Heart left ventricle (tissue), 16 donors: ENCODE measurements around the gene SDSL. TPM values are rescaled to one million over a fixed set of nuclear protein-coding genes. Genes with fewer than 3 reads are reported as not detected.

Experiments used
- ATAC-seq, 4 donors: fragments of 200-7000 bp; cut with Tn5 transposase; one replicate each; pipeline ENCODE4 v1.9.1; 2020 to 2022; ENCODE audit warnings: moderate library complexity in 4 of 4, mild to moderate bottlenecking in 3 of 4, moderate number of reproducible peaks in 1 of 4
- DNase-seq, 5 donors: peaks; one replicate each; pipeline ENCODE4 v3.0.0-alpha.2; 2020
- H3K27ac ChIP-seq, 12 donors: fragments of 200-600 bp; sonication (generic) in 4 of 12; one replicate each; pipeline versions ENCODE4 v1.5.0 to v1.8.0; 2016 to 2022; ENCODE audit warnings: mild to moderate bottlenecking in 2 of 12
- H3K27me3 ChIP-seq, 9 donors: fragments of 200-600 bp; sonication (generic) in 2 of 9; one replicate each; pipeline versions ENCODE4 v1.5.1 to v1.8.0; 2016 to 2022; ENCODE audit warnings: mild to moderate bottlenecking in 3 of 9
- H3K36me3 ChIP-seq, 9 donors: fragments of 200-600 bp; sonication (generic) in 2 of 9; one replicate each; pipeline versions ENCODE4 v1.5.0 to v1.8.0; 2018 to 2022; ENCODE audit warnings: mild to moderate bottlenecking in 2 of 9
- H3K4me1 ChIP-seq, 12 donors: fragments of 200-600 bp; sonication (generic) in 4 of 12; one replicate each; pipeline versions ENCODE4 v1.5.0 to v1.8.0; 2016 to 2022; ENCODE audit warnings: mild to moderate bottlenecking in 3 of 12
- H3K4me3 ChIP-seq, 12 donors: fragments of 200-600 bp; sonication (generic) in 4 of 12; one replicate each; pipeline versions ENCODE4 v1.5.0 to v1.8.0; 2017 to 2022; ENCODE audit warnings: mild to moderate bottlenecking in 9 of 12, moderate library complexity in 4 of 12
- H3K9me3 ChIP-seq, 12 donors: fragments of 200-600 bp; sonication (generic) in 4 of 12; one replicate each; pipeline versions ENCODE4 v1.5.0 to v1.8.0; 2016 to 2022; ENCODE audit warnings: mild to moderate bottlenecking in 1 of 12
- POLR2A ChIP-seq, 2 donors: fragments of 450-650 bp; IDR thresholded peaks; one replicate each; pipeline ENCODE4 v1.6.1; 2017; ENCODE audit warnings: antibody characterized with exemption in 2 of 2, mild to moderate bottlenecking in 2 of 2, moderate library complexity in 2 of 2
- WGBS, 4 donors: extraction: QIAGEN DNeasy Blood & Tissue Kit in 2 of 4; methylation state at CpG; one replicate each; pipeline versions ENCODE4 v1.1.5 to v1.1.7; 2013 to 2018; 5-methylcytosine and 5-hydroxymethylcytosine counted together
- intact Hi-C, 10 donors: fragments of 100-400 bp; cut with DNase I; formaldehyde crosslinking; loops; one replicate each; pipeline versions ENCODE4 v1.11.1 to v1.14.2; 2022
- polyA plus RNA-seq, 2 donors: library from polyadenylated mRNA; stranded (reverse); fragments of 200-250 nt; gene quantifications; one replicate each; pipeline ENCODE4 v1.2.3, GENCODE V29; 2013
- total RNA-seq, 9 donors: library from RNA; depleted of rRNA in 2 of 9; stranded (reverse); fragments of >200 nt in 2 of 9; fragmentation: NEBNext Ultra II Directional in 3 of 9; extraction: Animal tissue kit (Norgen Biotek cat#: 25700) in 3 of 9; gene quantifications; one replicate each; pipeline versions ENCODE4 v1.1.0 to v1.2.4, GENCODE V29; 2016 to 2023
- TF ChIP-seq, protein P1 (sequence below), 12 donors: fragments of 200-600 bp; sonication (generic) in 4 of 12; IDR thresholded peaks; one replicate each; pipeline versions ENCODE4 v1.5.0 to v1.8.0; 2018 to 2022; ENCODE audit warnings: antibody characterized with exemption in 12 of 12, mild to moderate bottlenecking in 5 of 12
- donor health status: ischemic (EF 13 %, LVEDD 7.1; RV severe dilation, severe dysfunction).
- donor health status: healthy with polysubstance abuse.
- donor health status: DM: no; HTN: yes; CAD: no.
- donor health status: DM: no; HTN: no; CAD: no.
- donor health status: ischemic (EF 25% LVEDD 6.9; RV normal size, moderate dysfunction).
- donor health status: ischemic (EF 25% LVEDD 5.7; RV mildly dilated, moderate dysfunction).
- donor health status: healthy.
- donor health status: DM: yes; HTN: yes; CAD: no.
- donor health status: ischemic (EF 35%, LVEDD 5.7; RV mildly dilated, moderate dysfunction).
- donor health status: nonischemic (EF 11% LVEDD 7.7; RV severe dilation, severe dysfunction).
- donor health status: DM: yes; HTN: yes; CAD: no.
- donor health status: PGD.
- donor health status: ischemic (EF 29% LVEDD 5.4; RV normal size, mild dysfunction).
- donor health status: nonischemic (EF 23%, LVEDD 6.1; RV moderate dilation, normal function).

The SDSL gene
- total and polyA plus RNA-seq, 11 donors, result 2.5 to 21.0 (median 5.7) TPM

DNA sequence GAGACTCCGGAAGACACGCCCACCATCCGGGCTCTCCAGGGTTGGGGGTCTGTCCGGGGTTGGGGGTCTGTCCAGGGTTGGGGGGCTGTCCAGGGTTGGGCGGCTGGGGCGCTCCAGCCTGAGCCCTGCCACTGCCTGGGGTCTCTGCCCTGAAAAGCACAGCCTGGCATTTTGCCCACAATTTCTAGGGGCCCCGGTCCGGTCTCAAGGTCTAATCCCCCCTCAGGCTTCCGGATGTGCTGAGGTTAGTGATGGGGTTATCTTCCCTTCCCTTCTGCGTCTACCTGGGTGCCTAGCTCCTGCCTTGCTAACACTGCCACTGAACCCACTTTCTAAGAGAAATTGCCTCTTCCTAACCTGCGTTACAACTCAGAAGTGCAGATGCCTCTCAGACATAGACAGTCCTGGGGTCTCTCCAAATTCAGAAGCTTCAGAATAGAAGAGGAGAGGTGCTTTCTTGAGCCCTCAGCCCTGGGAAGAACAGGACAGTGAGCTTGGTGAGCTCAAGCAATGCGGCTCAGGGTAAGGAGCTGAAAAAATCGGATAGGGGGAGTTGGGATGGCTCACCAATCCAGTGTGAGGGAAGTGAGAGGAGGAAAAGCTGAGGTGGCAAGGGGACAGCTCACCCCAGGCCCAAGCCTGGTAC, 43.8 kb downstream of the SDSL start:
- TF ChIP-seq, protein P1, sequence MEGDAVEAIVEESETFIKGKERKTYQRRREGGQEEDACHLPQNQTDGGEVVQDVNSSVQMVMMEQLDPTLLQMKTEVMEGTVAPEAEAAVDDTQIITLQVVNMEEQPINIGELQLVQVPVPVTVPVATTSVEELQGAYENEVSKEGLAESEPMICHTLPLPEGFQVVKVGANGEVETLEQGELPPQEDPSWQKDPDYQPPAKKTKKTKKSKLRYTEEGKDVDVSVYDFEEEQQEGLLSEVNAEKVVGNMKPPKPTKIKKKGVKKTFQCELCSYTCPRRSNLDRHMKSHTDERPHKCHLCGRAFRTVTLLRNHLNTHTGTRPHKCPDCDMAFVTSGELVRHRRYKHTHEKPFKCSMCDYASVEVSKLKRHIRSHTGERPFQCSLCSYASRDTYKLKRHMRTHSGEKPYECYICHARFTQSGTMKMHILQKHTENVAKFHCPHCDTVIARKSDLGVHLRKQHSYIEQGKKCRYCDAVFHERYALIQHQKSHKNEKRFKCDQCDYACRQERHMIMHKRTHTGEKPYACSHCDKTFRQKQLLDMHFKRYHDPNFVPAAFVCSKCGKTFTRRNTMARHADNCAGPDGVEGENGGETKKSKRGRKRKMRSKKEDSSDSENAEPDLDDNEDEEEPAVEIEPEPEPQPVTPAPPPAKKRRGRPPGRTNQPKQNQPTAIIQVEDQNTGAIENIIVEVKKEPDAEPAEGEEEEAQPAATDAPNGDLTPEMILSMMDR (IDR thresholded peaks at IDR 0.05), result no peak
- TF ChIP-seq POLR2A (IDR thresholded peaks at IDR 0.05), result no peak
- peaks cover 0 to 63% (median 39%) of the 10 kb centered on the region in 12 donors for H3K4me1 ChIP-seq

DNA sequence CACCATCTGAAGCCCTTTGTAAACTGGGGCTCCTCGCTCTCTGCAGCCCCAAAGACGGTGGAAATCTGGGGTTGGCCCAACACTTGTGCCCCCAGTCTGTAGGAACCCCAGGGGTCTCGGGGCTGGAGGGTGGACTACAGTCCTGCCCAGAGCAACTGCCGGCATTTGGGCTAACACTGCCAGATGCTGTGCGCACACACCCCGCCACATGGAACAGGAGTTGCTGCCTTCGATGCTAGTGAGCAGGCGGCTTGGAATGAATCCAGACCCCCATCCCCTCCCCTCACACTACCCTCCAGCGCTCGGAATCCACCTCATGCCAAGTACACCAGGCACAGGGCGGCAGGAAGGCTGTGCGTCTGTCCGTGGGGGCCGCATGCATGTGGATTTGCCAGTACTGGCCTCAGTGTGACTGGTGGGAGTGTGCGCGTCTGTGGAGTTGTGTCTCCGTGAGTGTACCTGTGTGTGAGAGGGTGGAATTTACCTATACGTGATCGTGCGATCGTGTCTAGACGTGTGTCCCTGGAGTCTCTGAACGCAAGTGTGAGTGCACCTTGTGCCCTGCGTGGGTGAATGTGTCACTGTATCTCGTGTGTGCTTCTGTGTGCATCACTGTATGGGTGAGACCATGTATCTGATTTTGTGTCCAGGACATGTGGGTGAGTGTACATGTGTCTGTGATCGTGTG, 44.4 kb downstream of the SDSL start:
- 4 to 8% (median 5%) methylated on average over 15 to 26 of the region's 26 CpGs for WGBS, 4 donors
- Histone ChIP-seq H3K4me1 (peaks cover 0 to 69% (median 39%) of the 10 kb centered on the region in 12 donors), H3K9me3 (no peaks in the 10 kb centered on the region), H3K36me3 (no peaks in the 10 kb centered on the region), H3K27me3 (peaks cover 82 to 100% (median 99%) of the 10 kb centered on the region in 9 donors), H3K4me3 (peak overlapping the region in 8 of 12 donors; percentile 31 to 51 (median 41)), H3K27ac (no peak overlapping the region)
- intact Hi-C loops, result no loop called here
- TF ChIP-seq, protein P1 (IDR thresholded peaks at IDR 0.05), result no peak
- TF ChIP-seq POLR2A (IDR thresholded peaks at IDR 0.05), result no peak
- DNase-seq (no peak), ATAC-seq (no peak)

More for the DNA sequence above, 43.8 kb downstream of the SDSL start:
- WGBS, 4 donors, result 2 to 4% (median 2%) methylated on average over 9 to 13 of the region's 13 CpGs
- ATAC-seq, result no peak
- Histone ChIP-seq H3K27me3 (peaks cover 78 to 100% (median 99%) of the 10 kb centered on the region in 9 donors), H3K9me3 (no peaks in the 10 kb centered on the region), H3K27ac (no peak overlapping the region), H3K36me3 (no peaks in the 10 kb centered on the region), H3K4me3 (no peak overlapping the region)
- no peak for DNase-seq
- intact Hi-C loops, result no loop called here

DNA sequence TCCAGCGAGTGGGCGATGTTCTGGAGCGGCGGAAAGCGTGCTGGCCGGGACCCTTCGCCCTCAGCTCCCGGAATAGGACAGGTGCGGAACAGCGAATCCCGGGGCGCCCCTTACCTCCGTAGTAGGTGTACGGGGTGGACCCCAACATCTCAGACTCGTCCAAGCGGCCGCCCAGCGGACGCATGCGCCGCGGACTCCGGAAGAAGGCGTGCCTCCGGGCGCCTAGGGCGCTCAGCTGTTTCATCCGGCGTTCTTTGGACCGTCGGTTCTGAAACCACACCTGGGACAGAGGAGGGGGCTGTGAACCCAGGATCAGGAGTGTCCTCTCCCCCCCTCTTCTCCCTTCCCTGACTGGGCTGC, 44.9 kb downstream of the SDSL start:
- no peak for ATAC-seq
- Histone ChIP-seq H3K4me1 (peaks cover 0 to 73% (median 38%) of the 10 kb centered on the region in 12 donors), H3K4me3 (peak overlapping the region; percentile 30 to 51 (median 41)), H3K36me3 (no peaks in the 10 kb centered on the region), H3K9me3 (no peaks in the 10 kb centered on the region), H3K27ac (no peak overlapping the region), H3K27me3 (peaks cover 82 to 100% (median 99%) of the 10 kb centered on the region in 9 donors)
- TF ChIP-seq POLR2A (IDR thresholded peaks at IDR 0.05), result no peak
- TF ChIP-seq, protein P1 (IDR thresholded peaks at IDR 0.05), result no peak
- intact Hi-C loops, result no loop called here
- DNase-seq, result no peak
- WGBS, 4 donors, result 2 to 5% (median 4%) methylated on average over 28 to 31 of the region's 31 CpGs
